Skeletal muscle satellite cell (primary cell): Measurements from ENCODE around the gene YBX2.

Experiments used
- H3K27me3 ChIP-seq: 2 replicates; pipeline ENCODE4 v1.7.0; 2013; ENCODE audit warnings: low read length; ENCODE audit not compliant: control insufficient read depth, insufficient read depth
- H3K36me3 ChIP-seq: 2 replicates; pipeline ENCODE4 v1.7.0; 2013; ENCODE audit warnings: mild to moderate bottlenecking, control low read depth, low read length; ENCODE audit not compliant: insufficient read depth
- H3K4me1 ChIP-seq: 2 replicates; pipeline ENCODE4 v1.7.0; 2013; ENCODE audit warnings: low read length; ENCODE audit not compliant: control insufficient read depth, insufficient read depth
- H3K4me2 ChIP-seq: 2 replicates; pipeline ENCODE4 v1.7.0; 2013; ENCODE audit warnings: mild to moderate bottlenecking, low read length
- H3K4me3 ChIP-seq: 2 replicates; pipeline ENCODE4 v1.7.0; 2013; ENCODE audit warnings: low read length
- H3K9ac ChIP-seq: 2 replicates; pipeline ENCODE4 v1.7.0; 2013; ENCODE audit warnings: mild to moderate bottlenecking, low read depth, low read length, moderate library complexity
- H3K9me3 ChIP-seq: replicated peaks from 2 replicates; pipeline ENCODE4 v1.7.0; 2013; ENCODE audit warnings: mild to moderate bottlenecking, control low read depth, low read length

The YBX2 gene

GRCh38 chr17:7321466-7321865, 27.0 kb upstream of the YBX2 start:
- no peak overlapping the region for H3K9ac ChIP-seq
- H3K36me3 ChIP-seq, result peaks cover 68% of the 10 kb centered on the region

GRCh38 chr17:7318121-7318860, 23.9 kb upstream of the YBX2 start:
- H3K4me1 ChIP-seq, result peaks cover 20% of the 10 kb centered on the region
- no peak overlapping the region for H3K9ac ChIP-seq
- no peaks in the 10 kb centered on the region for H3K9me3 ChIP-seq
- H3K27me3 ChIP-seq, result no peaks in the 10 kb centered on the region
- H3K36me3 ChIP-seq, result peaks cover 55% of the 10 kb centered on the region
- H3K4me3 ChIP-seq, result no peak overlapping the region
- no peak overlapping the region for H3K4me2 ChIP-seq

More at GRCh38 chr17:7321466-7321865, 27.0 kb upstream of the YBX2 start:
- Histone ChIP-seq H3K27me3 (no peaks in the 10 kb centered on the region), H3K4me1 (no peaks in the 10 kb centered on the region), H3K9me3 (no peaks in the 10 kb centered on the region), H3K4me3 (no peak overlapping the region), H3K4me2 (no peak overlapping the region)

GRCh38 chr17:7317161-7317803, 22.8 kb upstream of the YBX2 start:
- Histone ChIP-seq H3K4me3 (no peak overlapping the region), H3K9ac (no peak overlapping the region), H3K4me1 (peaks cover 26% of the 10 kb centered on the region), H3K9me3 (no peaks in the 10 kb centered on the region), H3K27me3 (no peaks in the 10 kb centered on the region), H3K4me2 (no peak overlapping the region), H3K36me3 (peaks cover 55% of the 10 kb centered on the region)

GRCh38 chr17:7315570-7316235, 21.3 kb upstream of the YBX2 start:
- peak overlapping the region; percentile 79 for H3K4me3 ChIP-seq
- peak overlapping the region; percentile 92 for H3K9ac ChIP-seq
- peaks cover 28% of the 10 kb centered on the region for H3K4me1 ChIP-seq
- no peaks in the 10 kb centered on the region for H3K27me3 ChIP-seq
- H3K9me3 ChIP-seq, result no peaks in the 10 kb centered on the region
- H3K36me3 ChIP-seq, result peaks cover 60% of the 10 kb centered on the region
- H3K4me2 ChIP-seq, result peak overlapping the region; percentile 87

GRCh38 chr17:7314719-7315569, 20.5 kb upstream of the YBX2 start, which contains the start of gene GPS2:
TSS of gene GPS2 (minus strand) at chr17:7315360. CDS start at chr17:7315052, 308 bp downstream.
- Histone ChIP-seq H3K27me3 (no peaks in the 10 kb centered on the region), H3K4me3 (peak within 1 kb of the TSS; percentile 79), H3K4me1 (peaks cover 35% of the 10 kb centered on the region), H3K4me2 (peak within 1 kb of the TSS; percentile 87), H3K9ac (peak within 1 kb of the TSS; percentile 92), H3K36me3 (peaks cover 65% of the 10 kb centered on the region), H3K9me3 (no peaks in the 10 kb centered on the region)

- peak overlapping the region; percentile 79 for H3K4me3 ChIP-seq
- no peaks in the 10 kb centered on the region for H3K27me3 ChIP-seq
- H3K9me3 ChIP-seq, result no peaks in the 10 kb centered on the region
- H3K36me3 ChIP-seq, result peaks cover 68% of the 10 kb centered on the region
- H3K4me2 ChIP-seq, result peak overlapping the region; percentile 87
- H3K9ac ChIP-seq, result peak overlapping the region; percentile 92
- H3K4me1 ChIP-seq, result peaks cover 44% of the 10 kb centered on the region
Measured at GRCh38 chr17:7313890-7314718, 19.7 kb upstream of the YBX2 start.

- no peaks in the 10 kb centered on the region for H3K27me3 ChIP-seq
- H3K4me1 ChIP-seq, result peaks cover 44% of the 10 kb centered on the region
- peaks cover 60% of the 10 kb centered on the region for H3K36me3 ChIP-seq
- H3K4me3 ChIP-seq, result peak overlapping the region; percentile 79
- H3K9me3 ChIP-seq, result no peaks in the 10 kb centered on the region
- H3K9ac ChIP-seq, result no peak overlapping the region
- peak overlapping the region; percentile 87 for H3K4me2 ChIP-seq
Measured at GRCh38 chr17:7313088-7313889, 18.9 kb upstream of the YBX2 start.

- H3K4me3 ChIP-seq, result no peak overlapping the region
- peak overlapping the region; percentile 9 for H3K4me2 ChIP-seq
- peaks cover 56% of the 10 kb centered on the region for H3K36me3 ChIP-seq
- peaks cover 44% of the 10 kb centered on the region for H3K4me1 ChIP-seq
- H3K27me3 ChIP-seq, result no peaks in the 10 kb centered on the region
- no peak overlapping the region for H3K9ac ChIP-seq
- no peaks in the 10 kb centered on the region for H3K9me3 ChIP-seq
Measured at GRCh38 chr17:7312432-7313087, 18.1 kb upstream of the YBX2 start.

- Histone ChIP-seq H3K27me3 (no peaks in the 10 kb centered on the region), H3K4me1 (peaks cover 44% of the 10 kb centered on the region)
Measured at GRCh38 chr17:7311110-7311705, 16.8 kb upstream of the YBX2 start.

More at GRCh38 chr17:7311110-7311705, 16.8 kb upstream of the YBX2 start:
- peak overlapping the region; percentile 78 for H3K4me2 ChIP-seq
- peaks cover 48% of the 10 kb centered on the region for H3K36me3 ChIP-seq
- no peaks in the 10 kb centered on the region for H3K9me3 ChIP-seq
- no peak overlapping the region for H3K4me3 ChIP-seq
- no peak overlapping the region for H3K9ac ChIP-seq
